ENCODE measurements around the gene CEMIP. TPM values are rescaled to one million over a fixed set of nuclear protein-coding genes. Genes with fewer than 3 reads are reported as not detected.

Gene CEMIP
- polyA plus RNA-seq, 1 of the 3 experiments (the other 2 are of a cell fraction), result 27.8 TPM

DNA sequence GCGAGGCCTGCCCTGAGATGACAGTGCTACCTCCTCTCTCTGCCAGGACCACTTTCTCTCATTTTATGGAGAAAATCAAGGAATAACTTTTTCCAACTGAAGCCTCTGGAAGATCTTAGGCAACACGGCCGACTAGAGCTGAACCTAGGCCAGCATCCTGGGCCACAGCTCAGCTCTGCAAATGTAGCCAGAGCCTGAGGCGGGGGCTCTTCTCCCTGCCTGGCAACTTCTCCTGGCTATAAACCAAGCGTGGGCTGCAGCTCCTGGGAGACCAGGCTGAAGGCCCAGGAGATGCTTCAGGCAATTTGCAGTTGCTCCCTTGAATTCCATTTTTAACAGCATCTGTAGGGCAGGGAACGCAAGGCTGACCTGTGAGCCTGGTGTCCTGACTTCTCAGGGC is 74.9 kb downstream of the CEMIP start:
- no peak overlapping the region for H3K9ac ChIP-seq
- no peaks in the 10 kb centered on the region for H4K20me1 ChIP-seq (ENCODE audit: insufficient read depth)
- no peak for DNase-seq
- H3K4me3 ChIP-seq (ENCODE audit: low read depth in 2 of 2, low read length in 1 of 2), result no peak overlapping the region
- 86% methylated on average over 5 of the region's 6 CpGs for WGBS (ENCODE audit: low lambda C conversion rate)
- H3K27ac ChIP-seq (ENCODE audit: low read depth in 2 of 2, low read length in 1 of 2), result no peak overlapping the region
- H3K9me2 ChIP-seq, result no peaks in the 10 kb centered on the region
- no peak overlapping the region for H3K4me2 ChIP-seq
- no peaks in the 10 kb centered on the region for H3K27me3 ChIP-seq (ENCODE audit: insufficient read depth)
- no peaks in the 10 kb centered on the region for H3K9me3 ChIP-seq
- ChIA-PET CTCF (interaction anchor here (1.8 to 4.4 kb wide), 3 partner anchors 74 to 194 kb away, joined by 6 to 24 read pairs (median 13); partner anchors contain the start of gene CEMIP), POLR2A (no interaction called here)
- no peak overlapping the region for H2AFZ ChIP-seq (ENCODE audit: low read depth)
- H3K4me1 ChIP-seq (ENCODE audit: control insufficient read depth in 1 of 2, insufficient read depth in 2 of 2, low read depth in 1 of 2, low read length in 1 of 2), result peaks cover 0 to 7% of the 10 kb centered on the region in 2 experiments; a peak in 1 of 4 replicates
- H3K79me2 ChIP-seq (ENCODE audit: insufficient read depth), result no peaks in the 10 kb centered on the region
- H3K36me3 ChIP-seq (replicated peaks in 1 of 2; ENCODE audit: control insufficient read depth in 1 of 2, insufficient read depth in 2 of 2, low read length in 1 of 2), result no peaks in the 10 kb centered on the region
- H3F3A ChIP-seq (replicated peaks; ENCODE audit: insufficient read depth), result peaks cover 3% of the 10 kb centered on the region
- no peak for TF ChIP-seq RFX5 (IDR thresholded peaks at IDR 0.05; ENCODE audit: low read length)
- no peak for TF ChIP-seq YY1 (IDR thresholded peaks at IDR 0.05; ENCODE audit: low read depth)
- no peak for TF ChIP-seq JUND (IDR thresholded peaks at IDR 0.05)

DNA sequence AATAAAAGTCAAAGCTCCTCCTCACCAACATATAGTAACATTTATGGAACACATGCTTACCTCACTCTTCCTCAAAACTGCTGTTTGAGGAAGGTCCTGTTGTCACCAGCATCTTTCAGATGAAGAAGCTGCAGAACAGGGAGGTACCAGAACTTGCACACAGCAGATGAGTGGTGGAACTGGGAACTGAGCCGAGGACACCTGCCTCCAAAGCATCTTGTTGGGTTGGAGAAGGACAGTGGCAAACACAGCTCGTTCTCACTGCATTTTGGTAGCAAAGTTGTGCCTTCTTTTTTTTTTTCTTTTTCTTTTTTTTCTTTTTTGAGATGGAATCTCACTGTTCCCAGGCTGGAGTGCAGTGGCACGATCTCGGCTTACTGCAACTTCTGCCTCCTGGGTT is 76.0 kb downstream of the CEMIP start:
- no peaks in the 10 kb centered on the region for H3K36me3 ChIP-seq (replicated peaks in 1 of 2; ENCODE audit: control insufficient read depth in 1 of 2, insufficient read depth in 2 of 2, low read length in 1 of 2)
- no peaks in the 10 kb centered on the region for H3K79me2 ChIP-seq (ENCODE audit: insufficient read depth)
- POLR2A ChIA-PET, result no interaction called here
- no peak overlapping the region for H3K4me3 ChIP-seq (ENCODE audit: low read depth in 2 of 2, low read length in 1 of 2)
- no peaks in the 10 kb centered on the region for H3K9me3 ChIP-seq
- WGBS (ENCODE audit: low lambda C conversion rate), result 89% methylated on average over 4 of the region's 4 CpGs
- DNase-seq, result no peak
- H3K4me2 ChIP-seq, result no peak overlapping the region
- CTCF ChIA-PET, result interaction anchor here (0.9 to 4.4 kb wide), 4 partner anchors 75 to 401 kb away, joined by 3 to 24 read pairs (median 10); partner anchors contain the start of gene CEMIP
- no peaks in the 10 kb centered on the region for H3K9me2 ChIP-seq
- TF ChIP-seq, protein P1, sequence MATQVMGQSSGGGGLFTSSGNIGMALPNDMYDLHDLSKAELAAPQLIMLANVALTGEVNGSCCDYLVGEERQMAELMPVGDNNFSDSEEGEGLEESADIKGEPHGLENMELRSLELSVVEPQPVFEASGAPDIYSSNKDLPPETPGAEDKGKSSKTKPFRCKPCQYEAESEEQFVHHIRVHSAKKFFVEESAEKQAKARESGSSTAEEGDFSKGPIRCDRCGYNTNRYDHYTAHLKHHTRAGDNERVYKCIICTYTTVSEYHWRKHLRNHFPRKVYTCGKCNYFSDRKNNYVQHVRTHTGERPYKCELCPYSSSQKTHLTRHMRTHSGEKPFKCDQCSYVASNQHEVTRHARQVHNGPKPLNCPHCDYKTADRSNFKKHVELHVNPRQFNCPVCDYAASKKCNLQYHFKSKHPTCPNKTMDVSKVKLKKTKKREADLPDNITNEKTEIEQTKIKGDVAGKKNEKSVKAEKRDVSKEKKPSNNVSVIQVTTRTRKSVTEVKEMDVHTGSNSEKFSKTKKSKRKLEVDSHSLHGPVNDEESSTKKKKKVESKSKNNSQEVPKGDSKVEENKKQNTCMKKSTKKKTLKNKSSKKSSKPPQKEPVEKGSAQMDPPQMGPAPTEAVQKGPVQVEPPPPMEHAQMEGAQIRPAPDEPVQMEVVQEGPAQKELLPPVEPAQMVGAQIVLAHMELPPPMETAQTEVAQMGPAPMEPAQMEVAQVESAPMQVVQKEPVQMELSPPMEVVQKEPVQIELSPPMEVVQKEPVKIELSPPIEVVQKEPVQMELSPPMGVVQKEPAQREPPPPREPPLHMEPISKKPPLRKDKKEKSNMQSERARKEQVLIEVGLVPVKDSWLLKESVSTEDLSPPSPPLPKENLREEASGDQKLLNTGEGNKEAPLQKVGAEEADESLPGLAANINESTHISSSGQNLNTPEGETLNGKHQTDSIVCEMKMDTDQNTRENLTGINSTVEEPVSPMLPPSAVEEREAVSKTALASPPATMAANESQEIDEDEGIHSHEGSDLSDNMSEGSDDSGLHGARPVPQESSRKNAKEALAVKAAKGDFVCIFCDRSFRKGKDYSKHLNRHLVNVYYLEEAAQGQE (IDR thresholded peaks at IDR 0.05; ENCODE audit: low read depth, low read length), result no peak
- TF ChIP-seq MEF2A (IDR thresholded peaks at IDR 0.05; ENCODE audit: borderline replicate concordance, low read depth), result no peak
- H3K9ac ChIP-seq, result no peak overlapping the region
- H2AFZ ChIP-seq (ENCODE audit: low read depth), result no peak overlapping the region
- no peak overlapping the region for H3K27ac ChIP-seq (ENCODE audit: low read depth in 2 of 2, low read length in 1 of 2)
- H4K20me1 ChIP-seq (ENCODE audit: insufficient read depth), result no peaks in the 10 kb centered on the region
- peaks cover 0 to 7% of the 10 kb centered on the region in 2 experiments; a peak in 1 of 4 replicates for H3K4me1 ChIP-seq (ENCODE audit: control insufficient read depth in 1 of 2, insufficient read depth in 2 of 2, low read depth in 1 of 2, low read length in 1 of 2)
- no peaks in the 10 kb centered on the region for H3F3A ChIP-seq (replicated peaks; ENCODE audit: insufficient read depth)
- H3K27me3 ChIP-seq (ENCODE audit: insufficient read depth), result no peaks in the 10 kb centered on the region

DNA sequence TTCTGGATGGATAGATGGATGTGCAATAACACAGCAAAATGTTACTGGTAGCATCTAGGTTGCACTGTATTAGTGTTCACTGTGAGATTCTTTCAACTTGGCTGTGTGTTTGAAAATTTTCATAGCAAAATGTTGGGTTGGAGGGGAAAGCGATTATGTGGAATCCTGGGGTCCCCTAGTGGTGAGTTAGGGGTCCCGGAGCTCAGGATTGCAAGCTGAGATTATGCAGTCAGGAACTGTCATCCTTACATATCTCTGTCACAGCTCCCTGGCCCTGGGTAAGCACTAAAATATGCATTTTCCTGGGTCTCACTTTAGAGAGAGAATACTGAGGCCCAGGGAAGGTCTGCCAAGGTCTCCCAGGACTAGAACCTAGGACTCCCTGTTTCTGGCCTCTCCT is 77.2 kb downstream of the CEMIP start:
- Histone ChIP-seq H4K20me1 (ENCODE audit: insufficient read depth) (no peaks in the 10 kb centered on the region), H3K27ac (ENCODE audit: low read depth in 2 of 2, low read length in 1 of 2) (no peak overlapping the region), H3K4me2 (no peak overlapping the region), H3K4me1 (ENCODE audit: control insufficient read depth in 1 of 2, insufficient read depth in 2 of 2, low read depth in 1 of 2, low read length in 1 of 2) (peaks cover 0 to 7% of the 10 kb centered on the region in 2 experiments; a peak in 1 of 4 replicates), H3K36me3 (replicated peaks in 1 of 2; ENCODE audit: control insufficient read depth in 1 of 2, insufficient read depth in 2 of 2, low read length in 1 of 2) (no peaks in the 10 kb centered on the region), H3F3A (replicated peaks; ENCODE audit: insufficient read depth) (no peaks in the 10 kb centered on the region), H3K79me2 (ENCODE audit: insufficient read depth) (no peaks in the 10 kb centered on the region), H3K9ac (no peak overlapping the region), H2AFZ (ENCODE audit: low read depth) (no peak overlapping the region), H3K4me3 (ENCODE audit: low read depth in 2 of 2, low read length in 1 of 2) (no peak overlapping the region), H3K9me2 (no peaks in the 10 kb centered on the region), H3K27me3 (ENCODE audit: insufficient read depth) (no peaks in the 10 kb centered on the region), H3K9me3 (no peaks in the 10 kb centered on the region)
- WGBS (ENCODE audit: low lambda C conversion rate), result 52% methylated on average over 2 of the region's 2 CpGs
- DNase-seq, result peak; percentile 63
- TF ChIP-seq, protein P2, sequence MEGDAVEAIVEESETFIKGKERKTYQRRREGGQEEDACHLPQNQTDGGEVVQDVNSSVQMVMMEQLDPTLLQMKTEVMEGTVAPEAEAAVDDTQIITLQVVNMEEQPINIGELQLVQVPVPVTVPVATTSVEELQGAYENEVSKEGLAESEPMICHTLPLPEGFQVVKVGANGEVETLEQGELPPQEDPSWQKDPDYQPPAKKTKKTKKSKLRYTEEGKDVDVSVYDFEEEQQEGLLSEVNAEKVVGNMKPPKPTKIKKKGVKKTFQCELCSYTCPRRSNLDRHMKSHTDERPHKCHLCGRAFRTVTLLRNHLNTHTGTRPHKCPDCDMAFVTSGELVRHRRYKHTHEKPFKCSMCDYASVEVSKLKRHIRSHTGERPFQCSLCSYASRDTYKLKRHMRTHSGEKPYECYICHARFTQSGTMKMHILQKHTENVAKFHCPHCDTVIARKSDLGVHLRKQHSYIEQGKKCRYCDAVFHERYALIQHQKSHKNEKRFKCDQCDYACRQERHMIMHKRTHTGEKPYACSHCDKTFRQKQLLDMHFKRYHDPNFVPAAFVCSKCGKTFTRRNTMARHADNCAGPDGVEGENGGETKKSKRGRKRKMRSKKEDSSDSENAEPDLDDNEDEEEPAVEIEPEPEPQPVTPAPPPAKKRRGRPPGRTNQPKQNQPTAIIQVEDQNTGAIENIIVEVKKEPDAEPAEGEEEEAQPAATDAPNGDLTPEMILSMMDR (IDR thresholded peaks at IDR 0.05), result peak; percentile 43
- TF ChIP-seq EZH2phosphoT487 (IDR thresholded peaks at IDR 0.05; ENCODE audit: borderline replicate concordance, low read depth) (no peak), SMC3 (IDR thresholded peaks at IDR 0.05; ENCODE audit: low read depth, low read length) (peak; percentile 34; the same call in 1 of the 2 replicates), RAD21 (IDR thresholded peaks at IDR 0.05; ENCODE audit: low read length) (peak; percentile 68)
- TF ChIP-seq, protein P1 (IDR thresholded peaks at IDR 0.05; ENCODE audit: low read depth, low read length), result no peak
- ChIA-PET POLR2A (no interaction called here), CTCF (interaction anchor here (0.8 to 4.4 kb wide), 5 partner anchors 16 to 289 kb away, joined by 3 to 24 read pairs (median 4); no protein-coding TSS in a partner anchor)
